Uterus (tissue), 2 donors: ENCODE results near the gene KYAT1.
"Not testable (repeated sequence)": the region's sequence is repeated elsewhere in the genome, so short reads cannot be mapped to it uniquely, and the experiment has no call there.

Experiments
- CTCF ChIP-seq, 4 experiments: fragments of 200-600 bp in 2 of 4; fragments of 450-650 bp in 2 of 4; sonication (generic) in 2 of 4; IDR thresholded peaks; one replicate each; pipeline ENCODE4 v1.5.1; 2016 to 2019; ENCODE audit warnings: antibody characterized with exemption in 4 of 4, mild to moderate bottlenecking in 2 of 4, moderate library complexity in 1 of 4
- POLR2A ChIP-seq, 2 donors: fragments of 450-650 bp; IDR thresholded peaks; one replicate each; pipeline ENCODE4 v1.6.1; 2016; ENCODE audit warnings: antibody characterized with exemption in 2 of 2, mild to moderate bottlenecking in 1 of 2, moderate library complexity in 1 of 2

- TF ChIP-seq CTCF, POLR2A (IDR thresholded peaks at IDR 0.05): not testable (repeated sequence)
These were observed 30.7 kb downstream of the KYAT1 start for GRCh38 chr9:128851024-128851423.
